ENCODE results near the gene MAPK10. TPM values are rescaled to one million over a fixed set of nuclear protein-coding genes. Genes with fewer than 3 reads are reported as not detected.

The MAPK10 gene
- total RNA-seq, 3 donors from 2014 or later: 4.2 to 19.2 (median 4.9) TPM

DNA sequence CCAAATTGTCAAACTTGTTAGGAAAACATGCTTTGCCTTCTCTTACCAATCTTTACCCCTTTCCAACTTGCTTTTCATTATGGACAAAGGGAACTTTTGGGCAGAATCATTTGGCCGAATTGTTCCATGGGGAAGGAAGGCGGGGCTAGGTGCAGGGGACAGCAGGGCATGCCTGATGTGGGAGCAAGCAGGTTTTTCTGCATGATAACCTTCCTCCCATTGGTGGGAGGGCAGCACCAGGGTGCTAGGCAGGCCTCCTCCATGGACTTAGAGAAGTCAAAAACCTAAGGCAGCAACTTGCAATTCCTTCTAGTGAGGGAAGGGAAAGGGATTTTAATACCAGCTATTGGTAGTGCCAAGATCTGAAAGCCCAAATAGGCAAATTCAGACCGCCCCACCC is 260.5 kb downstream of the MAPK10 start:
- Histone ChIP-seq H3K36me3 (ENCODE audit: low read depth) (no peaks in the 10 kb centered on the region), H3K9me3 (no peaks in the 10 kb centered on the region), H3K4me1 (ENCODE audit: low read depth) (no peaks in the 10 kb centered on the region), H3K4me3 (no peak overlapping the region)
- TF ChIP-seq, protein P1, sequence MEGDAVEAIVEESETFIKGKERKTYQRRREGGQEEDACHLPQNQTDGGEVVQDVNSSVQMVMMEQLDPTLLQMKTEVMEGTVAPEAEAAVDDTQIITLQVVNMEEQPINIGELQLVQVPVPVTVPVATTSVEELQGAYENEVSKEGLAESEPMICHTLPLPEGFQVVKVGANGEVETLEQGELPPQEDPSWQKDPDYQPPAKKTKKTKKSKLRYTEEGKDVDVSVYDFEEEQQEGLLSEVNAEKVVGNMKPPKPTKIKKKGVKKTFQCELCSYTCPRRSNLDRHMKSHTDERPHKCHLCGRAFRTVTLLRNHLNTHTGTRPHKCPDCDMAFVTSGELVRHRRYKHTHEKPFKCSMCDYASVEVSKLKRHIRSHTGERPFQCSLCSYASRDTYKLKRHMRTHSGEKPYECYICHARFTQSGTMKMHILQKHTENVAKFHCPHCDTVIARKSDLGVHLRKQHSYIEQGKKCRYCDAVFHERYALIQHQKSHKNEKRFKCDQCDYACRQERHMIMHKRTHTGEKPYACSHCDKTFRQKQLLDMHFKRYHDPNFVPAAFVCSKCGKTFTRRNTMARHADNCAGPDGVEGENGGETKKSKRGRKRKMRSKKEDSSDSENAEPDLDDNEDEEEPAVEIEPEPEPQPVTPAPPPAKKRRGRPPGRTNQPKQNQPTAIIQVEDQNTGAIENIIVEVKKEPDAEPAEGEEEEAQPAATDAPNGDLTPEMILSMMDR (IDR thresholded peaks at IDR 0.05): no peak
- ATAC-seq (no peak), DNase-seq (no peak)
- intact Hi-C loops (cut with DNase I, micrococcal nuclease): no loop called here

DNA sequence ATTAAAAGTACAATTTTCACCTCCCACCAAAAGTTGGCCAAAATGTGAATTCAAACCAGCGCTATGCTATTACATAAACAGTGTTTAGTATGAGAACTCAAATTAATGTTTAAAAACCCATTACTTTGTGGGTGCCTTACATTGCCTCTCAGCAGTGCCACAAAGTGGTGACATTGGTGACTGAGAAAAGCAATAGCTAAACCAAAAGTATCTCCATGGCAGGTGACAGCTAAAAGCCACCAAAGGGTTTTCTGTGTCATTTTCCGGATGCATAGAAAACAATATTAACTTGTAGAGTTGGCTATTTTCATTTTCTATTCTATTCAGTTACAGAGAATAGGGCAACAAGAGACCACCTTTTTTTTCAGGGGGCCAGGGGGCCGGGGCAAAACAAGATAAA is 261.2 kb downstream of the MAPK10 start:
- no peak for DNase-seq
- Histone ChIP-seq H3K9me3 (no peaks in the 10 kb centered on the region), H3K4me3 (no peak overlapping the region), H3K36me3 (ENCODE audit: low read depth) (no peaks in the 10 kb centered on the region), H3K4me1 (ENCODE audit: low read depth) (no peaks in the 10 kb centered on the region)
- TF ChIP-seq, protein P1 (IDR thresholded peaks at IDR 0.05): no peak
- ATAC-seq: no peak
- intact Hi-C loops (cut with DNase I, micrococcal nuclease): no loop called here

DNA sequence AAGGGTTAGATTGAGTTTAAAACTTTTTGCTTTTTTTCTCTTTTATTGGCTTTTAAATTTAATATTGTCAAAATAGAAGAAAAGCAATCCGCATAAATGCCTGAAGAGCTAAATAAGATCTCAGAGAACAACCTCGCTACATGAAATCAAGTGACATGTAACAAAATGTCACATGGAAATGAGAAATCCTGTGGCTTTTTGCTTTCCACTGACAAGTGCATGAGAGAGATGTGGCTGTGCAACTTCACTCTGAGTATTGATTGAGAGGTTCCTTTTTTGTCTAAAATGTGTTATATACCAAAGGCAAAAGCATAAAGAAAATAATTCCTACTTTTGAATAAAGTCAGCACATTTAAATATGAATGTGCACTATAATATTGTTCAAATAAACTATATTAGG is 263.5 kb downstream of the MAPK10 start:
- H3K36me3 ChIP-seq (ENCODE audit: low read depth): no peaks in the 10 kb centered on the region
- TF ChIP-seq, protein P1 (IDR thresholded peaks at IDR 0.05): no peak
- no peaks in the 10 kb centered on the region for H3K9me3 ChIP-seq
- intact Hi-C loops (cut with DNase I, micrococcal nuclease): no loop called here
- DNase-seq (no peak), ATAC-seq (no peak)
- H3K4me3 ChIP-seq: no peak overlapping the region
- H3K4me1 ChIP-seq (ENCODE audit: low read depth): no peaks in the 10 kb centered on the region

DNA sequence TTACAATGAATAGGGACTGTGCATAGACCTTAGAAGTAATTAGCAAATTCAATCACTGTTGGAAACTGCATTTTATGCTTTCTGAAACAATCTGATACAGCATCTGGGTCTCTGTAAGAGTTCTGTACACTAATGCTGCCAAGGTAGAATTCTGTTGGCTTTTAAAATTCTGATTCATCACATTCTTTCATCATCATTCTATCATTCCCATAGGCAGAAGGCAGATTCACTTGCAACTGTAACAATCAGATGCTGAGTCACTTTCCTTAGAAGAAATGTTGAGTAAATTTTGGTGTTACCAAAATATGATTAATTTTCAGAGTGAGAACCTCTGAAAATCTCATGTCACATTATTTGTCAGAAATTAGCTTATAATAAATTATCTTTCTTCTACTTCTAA is 267.2 kb downstream of the MAPK10 start:
- Histone ChIP-seq H3K4me3 (no peak overlapping the region), H3K36me3 (ENCODE audit: low read depth) (no peaks in the 10 kb centered on the region), H3K4me1 (ENCODE audit: low read depth) (no peaks in the 10 kb centered on the region), H3K9me3 (no peaks in the 10 kb centered on the region)
- DNase-seq: no peak
- TF ChIP-seq, protein P1 (IDR thresholded peaks at IDR 0.05): no peak
- ATAC-seq: no peak
- intact Hi-C loops (cut with DNase I, micrococcal nuclease): no loop called here

DNA sequence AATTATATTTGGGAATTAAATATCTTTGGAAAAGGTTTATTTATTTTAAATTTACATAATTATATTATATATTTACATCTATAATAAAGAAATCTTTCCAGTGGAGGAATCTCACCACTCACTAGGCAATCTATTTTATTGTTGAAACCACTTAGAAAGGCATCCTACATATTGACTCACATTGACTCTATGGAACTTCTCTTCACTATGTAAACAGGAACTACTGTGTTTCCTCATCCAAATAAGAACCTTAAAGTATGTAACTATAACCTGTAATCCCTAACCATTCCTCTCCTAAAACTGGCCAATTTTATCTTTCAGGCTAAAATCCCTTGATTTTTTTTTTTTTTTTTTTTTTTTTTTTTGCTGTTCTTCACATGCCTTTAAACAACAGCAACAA is 268.7 kb downstream of the MAPK10 start:
- H3K4me3 ChIP-seq: no peak overlapping the region
- no peaks in the 10 kb centered on the region for H3K9me3 ChIP-seq
- no peaks in the 10 kb centered on the region for H3K36me3 ChIP-seq (ENCODE audit: low read depth)
- DNase-seq: no peak
- intact Hi-C loops (cut with DNase I, micrococcal nuclease): no loop called here
- TF ChIP-seq, protein P1 (IDR thresholded peaks at IDR 0.05): no peak
- H3K4me1 ChIP-seq (ENCODE audit: low read depth): no peaks in the 10 kb centered on the region
- no peak for ATAC-seq

DNA sequence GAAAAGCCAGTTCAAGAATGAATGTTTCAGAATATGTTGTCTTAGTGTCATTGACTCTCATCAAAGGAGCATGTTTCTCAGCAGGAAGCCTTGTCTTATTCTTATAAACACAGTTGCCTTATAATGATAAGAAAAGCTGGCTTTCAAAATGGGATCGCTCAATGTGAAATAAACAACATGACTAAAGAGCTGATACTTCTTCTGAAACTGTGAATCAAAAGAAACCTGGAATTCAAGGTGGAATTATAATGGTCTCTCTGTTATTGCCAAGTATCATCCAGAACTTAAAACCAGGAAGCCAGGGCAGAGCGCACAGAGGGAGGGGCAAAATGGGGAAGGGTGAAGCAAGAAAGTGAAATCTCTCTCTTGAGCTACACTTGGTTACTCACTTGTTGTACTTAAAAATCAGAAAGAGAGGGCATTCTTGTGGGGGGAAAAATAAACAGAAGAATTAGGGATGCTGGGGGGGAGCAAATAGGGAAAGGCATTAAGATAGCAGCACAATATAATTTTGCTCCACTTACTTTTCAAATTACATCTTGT is 270.0 kb downstream of the MAPK10 start:
- H3K4me3 ChIP-seq: no peak overlapping the region
- H3K4me1 ChIP-seq (ENCODE audit: low read depth): no peaks in the 10 kb centered on the region
- H3K36me3 ChIP-seq (ENCODE audit: low read depth): no peaks in the 10 kb centered on the region
- H3K9me3 ChIP-seq: no peaks in the 10 kb centered on the region
- DNase-seq: no peak
- intact Hi-C loops (cut with DNase I, micrococcal nuclease): no loop called here
- TF ChIP-seq, protein P1 (IDR thresholded peaks at IDR 0.05): no peak
- ATAC-seq: no peak
